Neutrophil (primary cell): Measurements from ENCODE around the gene CMTM7.

Experiments
- H3K27ac ChIP-seq: fragments of 200-600 bp; sonication (generic); 2 replicates; pipeline ENCODE4 v1.5.1; 2016; ENCODE audit warnings: mild to moderate bottlenecking, moderate library complexity
- H3K27me3 ChIP-seq: fragments of 200-600 bp; sonication (generic); 2 replicates; pipeline ENCODE4 v1.6.0; 2016; ENCODE audit warnings: mild to moderate bottlenecking
- H3K36me3 ChIP-seq: fragments of 200-600 bp; sonication (generic); 2 replicates; pipeline ENCODE4 v1.5.1; 2017
- H3K4me1 ChIP-seq, 2 experiments: fragments of 200-600 bp in 1 of 2; sonication (generic) in 1 of 2; 1 replicate in 1 of 2; 2 replicates in 1 of 2; pipeline versions ENCODE4 v1.5.1 to v1.6.1; 2013 to 2016; ENCODE audit warnings: low read depth in 1 of 2, low read length in 1 of 2, mild to moderate bottlenecking in 1 of 2, moderate library complexity in 1 of 2; ENCODE audit not compliant: control insufficient read depth in 1 of 2, insufficient read depth in 1 of 2
- H3K4me3 ChIP-seq, 2 experiments: fragments of 200-600 bp in 1 of 2; sonication (generic) in 1 of 2; 1 replicate in 1 of 2; 2 replicates in 1 of 2; pipeline ENCODE4 v1.5.1; 2013 to 2016; ENCODE audit warnings: low read depth in 1 of 2, low read length in 1 of 2, mild to moderate bottlenecking in 1 of 2, moderate library complexity in 1 of 2
- H3K9me3 ChIP-seq: fragments of 200-600 bp; sonication (generic); 2 replicates; pipeline ENCODE4 v1.5.1; 2016
- TF ChIP-seq, protein P1 (sequence below): fragments of 200-600 bp; sonication (generic); IDR thresholded peaks from 2 replicates; pipeline ENCODE4 v1.5.1; 2016; ENCODE audit warnings: antibody characterized with exemption

CMTM7 gene

GRCh38 chr3:32374788-32375595 is 16.7 kb upstream of the CMTM7 start:
- Histone ChIP-seq H3K9me3 (no peaks in the 10 kb centered on the region), H3K4me1 (peaks cover 0 to 8% of the 10 kb centered on the region in 2 experiments), H3K27me3 (no peaks in the 10 kb centered on the region), H3K4me3 (no peak overlapping the region), H3K36me3 (no peaks in the 10 kb centered on the region), H3K27ac (no peak overlapping the region)
- TF ChIP-seq, protein P1, sequence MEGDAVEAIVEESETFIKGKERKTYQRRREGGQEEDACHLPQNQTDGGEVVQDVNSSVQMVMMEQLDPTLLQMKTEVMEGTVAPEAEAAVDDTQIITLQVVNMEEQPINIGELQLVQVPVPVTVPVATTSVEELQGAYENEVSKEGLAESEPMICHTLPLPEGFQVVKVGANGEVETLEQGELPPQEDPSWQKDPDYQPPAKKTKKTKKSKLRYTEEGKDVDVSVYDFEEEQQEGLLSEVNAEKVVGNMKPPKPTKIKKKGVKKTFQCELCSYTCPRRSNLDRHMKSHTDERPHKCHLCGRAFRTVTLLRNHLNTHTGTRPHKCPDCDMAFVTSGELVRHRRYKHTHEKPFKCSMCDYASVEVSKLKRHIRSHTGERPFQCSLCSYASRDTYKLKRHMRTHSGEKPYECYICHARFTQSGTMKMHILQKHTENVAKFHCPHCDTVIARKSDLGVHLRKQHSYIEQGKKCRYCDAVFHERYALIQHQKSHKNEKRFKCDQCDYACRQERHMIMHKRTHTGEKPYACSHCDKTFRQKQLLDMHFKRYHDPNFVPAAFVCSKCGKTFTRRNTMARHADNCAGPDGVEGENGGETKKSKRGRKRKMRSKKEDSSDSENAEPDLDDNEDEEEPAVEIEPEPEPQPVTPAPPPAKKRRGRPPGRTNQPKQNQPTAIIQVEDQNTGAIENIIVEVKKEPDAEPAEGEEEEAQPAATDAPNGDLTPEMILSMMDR, result peak; percentile 64

- Histone ChIP-seq H3K27me3 (no peaks in the 10 kb centered on the region), H3K36me3 (no peaks in the 10 kb centered on the region), H3K4me3 (no peak overlapping the region), H3K4me1 (peaks cover 0 to 9% of the 10 kb centered on the region in 2 experiments), H3K27ac (no peak overlapping the region), H3K9me3 (no peaks in the 10 kb centered on the region)
- TF ChIP-seq, protein P1, result no peak
These were observed 16.1 kb upstream of the CMTM7 start for GRCh38 chr3:32375596-32375930.

DNA sequence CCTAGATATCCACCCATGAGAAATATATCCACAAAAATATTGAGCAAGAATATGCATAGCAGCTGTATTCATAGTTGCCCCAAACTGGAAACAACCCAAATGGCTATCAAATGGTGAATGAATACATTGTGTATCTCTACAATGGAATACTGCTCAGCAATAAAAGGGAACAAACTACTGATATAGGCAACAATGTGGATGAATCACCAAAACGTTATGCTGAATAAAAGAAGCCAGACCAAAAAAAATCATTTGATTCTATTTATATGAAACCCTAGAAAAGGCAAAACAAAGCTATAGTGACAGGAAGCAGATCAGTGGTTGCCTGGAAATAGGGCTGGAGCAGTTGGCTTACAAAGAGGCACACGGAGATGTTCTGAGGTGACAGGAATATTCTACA is 15.5 kb upstream of the CMTM7 start:
- TF ChIP-seq, protein P1, result no peak
- H3K27ac ChIP-seq, result no peak overlapping the region
- no peaks in the 10 kb centered on the region for H3K9me3 ChIP-seq
- H3K36me3 ChIP-seq, result no peaks in the 10 kb centered on the region
- no peaks in the 10 kb centered on the region for H3K27me3 ChIP-seq
- H3K4me1 ChIP-seq, result peaks cover 0 to 9% of the 10 kb centered on the region in 2 experiments
- no peak overlapping the region for H3K4me3 ChIP-seq

- Histone ChIP-seq H3K36me3 (no peaks in the 10 kb centered on the region), H3K27ac (no peak overlapping the region), H3K4me3 (no peak overlapping the region), H3K4me1 (peaks cover under 1 to 6% of the 10 kb centered on the region in 2 experiments), H3K27me3 (no peaks in the 10 kb centered on the region), H3K9me3 (no peaks in the 10 kb centered on the region)
- TF ChIP-seq, protein P1, result no peak
These were observed 11.7 kb upstream of the CMTM7 start for GRCh38 chr3:32379831-32380500.

DNA sequence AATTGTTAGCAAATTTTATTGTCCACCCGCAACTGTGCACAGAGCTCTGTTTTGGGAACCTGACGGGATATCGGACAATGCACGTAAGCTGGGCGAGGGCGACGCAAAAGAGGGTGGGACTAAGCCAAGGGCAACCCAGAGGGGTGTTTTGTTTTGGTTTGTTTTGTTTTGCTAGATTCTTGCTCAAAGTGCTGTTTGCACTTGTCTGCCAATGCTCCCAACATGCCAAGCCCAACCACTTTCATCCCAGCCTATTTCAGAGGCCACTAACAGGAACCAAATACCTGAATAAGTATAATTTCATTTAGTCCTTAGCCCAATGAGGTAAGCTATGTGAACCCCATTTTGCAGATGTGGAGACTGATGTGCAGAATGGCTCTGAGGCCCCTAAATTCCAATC is 9.7 kb upstream of the CMTM7 start:
- Histone ChIP-seq H3K4me3 (no peak overlapping the region), H3K4me1 (peaks cover 3 to 9% of the 10 kb centered on the region in 2 experiments), H3K36me3 (no peaks in the 10 kb centered on the region), H3K27ac (no peak overlapping the region), H3K9me3 (no peaks in the 10 kb centered on the region), H3K27me3 (no peaks in the 10 kb centered on the region)
- TF ChIP-seq, protein P1, result no peak
